B cell (primary cell): Measurements from ENCODE around the gene C3orf22. TPM values are rescaled to one million over a fixed set of nuclear protein-coding genes. Genes with fewer than 3 reads are reported as not detected.

Experiments used
- ATAC-seq: fragments of 200-7000 bp; cut with Tn5 transposase; one replicate; pipeline ENCODE4 v1.10.0; 2021; ENCODE audit warnings: low read depth, mild to moderate bottlenecking, moderate number of reproducible peaks, moderate library complexity
- CTCF ChIA-PET: fragments of 350-600 bp; sonication (Branson Sonifier 250); formaldehyde crosslinking; loops from one replicate; lab custom pipeline; 2021; ENCODE audit warnings: antibody characterized with exemption, inconsistent platforms; lab: Charles Lee
- POLR2A ChIA-PET: fragments of 350-600 bp; sonication (Branson Sonifier 250); formaldehyde crosslinking; loops from one replicate; lab custom pipeline; 2021; ENCODE audit warnings: antibody characterized with exemption; lab: Charles Lee
- DNase-seq: peaks from one replicate; pipeline ENCODE4 v3.0.0; 2013
- H2AFZ ChIP-seq: 2 replicates; pipeline ENCODE4 v1.6.1; 2012; ENCODE audit warnings: mild to moderate bottlenecking, low read depth, low read length; ENCODE audit not compliant: insufficient read depth, poor library complexity, severe bottlenecking
- H3K27ac ChIP-seq, 2 donors: 1 replicate in 1 of 2; 2 replicates in 1 of 2; pipeline ENCODE4 v1.5.1; 2012 to 2013; ENCODE audit warnings: low read length in 2 of 2, mild to moderate bottlenecking in 2 of 2, moderate library complexity in 1 of 2
- H3K27me3 ChIP-seq, 4 experiments: fragments of 200-600 bp in 1 of 4; sonication (generic) in 1 of 4; replicated peaks in 1 of 4; 1 replicate in 2 of 4; 2 replicates in 2 of 4; pipeline versions ENCODE4 v1.6.1 to v1.7.0; 2013 to 2016; ENCODE audit warnings: low read length in 3 of 4, mild to moderate bottlenecking in 2 of 4, mixed read lengths in 1 of 4, moderate library complexity in 1 of 4; ENCODE audit not compliant: insufficient read depth in 4 of 4, control insufficient read depth in 3 of 4; ENCODE audit errors: control extremely low read depth in 1 of 4
- H3K36me3 ChIP-seq, 2 experiments: replicated peaks in 1 of 2; 1 replicate in 1 of 2; 2 replicates in 1 of 2; pipeline versions ENCODE4 v1.6.1 to v1.7.1; 2013; ENCODE audit warnings: low read length in 1 of 2; ENCODE audit not compliant: insufficient read depth in 2 of 2, control insufficient read depth in 1 of 2; ENCODE audit errors: control extremely low read depth in 1 of 2, extremely low read depth in 1 of 2
- H3K4me1 ChIP-seq, 2 donors: fragments of 200-600 bp in 1 of 2; sonication (generic) in 1 of 2; 1 replicate in 1 of 2; 2 replicates in 1 of 2; pipeline versions ENCODE4 v1.5.1 to v1.6.1; 2013 to 2017; ENCODE audit warnings: low read length in 2 of 2; ENCODE audit not compliant: control insufficient read depth in 2 of 2, insufficient read depth in 2 of 2
- H3K4me2 ChIP-seq: replicated peaks from 2 replicates; pipeline ENCODE3; 2012; ENCODE audit warnings: mild to moderate bottlenecking, low read depth, low read length; ENCODE audit not compliant: poor library complexity, severe bottlenecking
- H3K4me3 ChIP-seq, 5 experiments: fragments of 200-600 bp in 1 of 5; sonication (generic) in 1 of 5; 1 replicate in 3 of 5; 2 replicates in 2 of 5; pipeline versions ENCODE4 v1.5.1 to v1.7.0; 2011 to 2016; ENCODE audit warnings: low read length in 4 of 5, mild to moderate bottlenecking in 4 of 5, low read depth in 2 of 5, control low read depth in 1 of 5, moderate library complexity in 1 of 5; ENCODE audit not compliant: insufficient read depth in 1 of 5; ENCODE audit errors: control extremely low read depth in 1 of 5, extremely low read depth in 1 of 5
- H3K79me2 ChIP-seq: fragments of 200-600 bp; sonication (generic); one replicate; pipeline ENCODE4 v1.6.0; 2016; ENCODE audit warnings: low read length; ENCODE audit not compliant: control insufficient read depth, insufficient read depth
- H3K9ac ChIP-seq: fragments of 200-600 bp; sonication (generic); 2 replicates; pipeline ENCODE4 v1.6.1; 2017; ENCODE audit warnings: mild to moderate bottlenecking, low read length, moderate library complexity
- H3K9me3 ChIP-seq, 3 donors: one replicate each; pipeline versions ENCODE4 v1.6.1 to v1.7.1; 2013; ENCODE audit warnings: low read length in 2 of 3; ENCODE audit not compliant: control insufficient read depth in 2 of 3, insufficient read depth in 1 of 3; ENCODE audit errors: control extremely low read depth in 1 of 3
- H4K20me1 ChIP-seq: 2 replicates; pipeline ENCODE4 v1.6.0; 2012; ENCODE audit warnings: mild to moderate bottlenecking, low read length; ENCODE audit not compliant: insufficient read depth, control insufficient read depth, poor library complexity, severe bottlenecking
- H3K27ac Mint-ChIP-seq: one replicate; pipeline ENCODE4 v1.8.0; 2021; ENCODE audit warnings: mixed read lengths
- H3K27me3 Mint-ChIP-seq: one replicate; pipeline ENCODE4 v1.8.0; 2021; ENCODE audit warnings: mixed read lengths
- H3K4me1 Mint-ChIP-seq: one replicate; pipeline ENCODE4 v1.8.0; 2021; ENCODE audit warnings: mixed read lengths
- H3K4me3 Mint-ChIP-seq: one replicate; pipeline ENCODE4 v1.8.0; 2021; ENCODE audit warnings: mixed read lengths
- H3K9me3 Mint-ChIP-seq: one replicate; pipeline ENCODE4 v1.8.0; 2022; ENCODE audit warnings: mixed read lengths; ENCODE audit not compliant: insufficient read depth
- EZH2 ChIP-seq: IDR thresholded peaks from 2 replicates; pipeline ENCODE4 v1.6.1; 2012; ENCODE audit warnings: borderline replicate concordance, low read depth, mild to moderate bottlenecking, moderate library complexity, low read length; ENCODE audit not compliant: insufficient read depth, poor library complexity, severe bottlenecking
- WGBS: methylation state at CpG from one replicate; pipeline ENCODE4 v1.1.5; 2013; ENCODE audit warnings: missing lambda C conversion rate; ENCODE audit not compliant: insufficient coverage; 5-methylcytosine and 5-hydroxymethylcytosine counted together
- intact Hi-C: fragments of 100-400 bp; cut with micrococcal nuclease; formaldehyde crosslinking; loops from one replicate; pipeline ENCODE4 v1.10.0; 2022
- polyA plus RNA-seq: library from polyadenylated mRNA; depleted of rRNA; stranded (reverse); fragments of >200 nt; gene quantifications from 2 replicates; pipeline ENCODE4 v1.2.3, GENCODE V29; 2012
- total RNA-seq, 2 donors: library from RNA; stranded (reverse); fragments of 120-200 nt in 1 of 2; gene quantifications; 1 replicate in 1 of 2; 2 replicates in 1 of 2; pipeline versions ENCODE4 v1.2.3 to v1.2.4, GENCODE V29; 2013 to 2022
- TF ChIP-seq, protein P1 (sequence below): fragments of 200-600 bp; IDR thresholded peaks from one replicate; pipeline ENCODE4 v1.8.0; 2022; ENCODE audit warnings: antibody characterized with exemption, mild to moderate bottlenecking

Gene C3orf22
- total and polyA plus RNA-seq, 2 donors (not counting 1 experiment from before 2014, with no cell fraction given), result not detected

DNA sequence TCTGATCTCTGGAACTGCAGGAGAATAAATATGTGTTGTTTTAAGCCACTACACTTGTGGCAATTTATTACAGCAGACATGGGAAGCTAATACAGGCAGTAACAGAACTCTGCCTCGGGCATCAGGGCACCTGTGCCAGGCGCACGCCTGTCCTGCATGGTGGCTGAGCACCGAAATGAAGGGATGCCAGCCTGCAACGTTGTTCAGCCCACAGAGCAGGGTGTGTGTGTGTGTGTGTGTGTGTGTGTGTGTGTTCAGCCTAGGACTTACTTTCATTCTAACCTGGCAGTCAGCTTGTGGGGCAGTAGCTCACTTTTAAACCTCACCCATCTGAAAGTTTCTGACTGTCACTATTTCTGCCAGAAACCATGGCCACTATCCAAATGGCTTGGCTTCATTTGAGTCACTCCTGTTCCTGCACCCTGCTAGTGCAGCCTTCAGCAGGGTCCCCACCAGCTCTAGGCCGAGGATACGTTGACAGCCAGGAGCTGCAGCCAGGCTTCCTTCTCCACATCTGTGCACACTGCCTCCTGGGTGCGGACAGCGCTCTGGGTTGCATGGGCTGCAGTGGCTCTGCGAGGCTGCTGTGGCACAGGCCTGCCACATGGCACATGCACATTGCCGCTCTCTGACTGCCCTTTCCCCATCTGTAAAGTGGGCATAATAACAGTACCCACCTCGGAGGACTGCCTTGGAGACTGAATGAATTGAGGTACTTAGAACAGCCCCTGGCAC is 45.6 kb downstream of the C3orf22 start:
- no peak overlapping the region for H3K4me2 ChIP-seq
- POLR2A ChIA-PET, result interaction anchor here (0.7 kb wide), 1 partner anchor 1034 kb away, joined by 3 read pairs; no protein-coding TSS in a partner anchor
- no peaks in the 10 kb centered on the region for H3K4me1 Mint-ChIP-seq
- no peak overlapping the region for H3K9ac ChIP-seq
- no peaks in the 10 kb centered on the region for H3K79me2 ChIP-seq
- CTCF ChIA-PET, result interaction anchor here (1.7 kb wide), 1 partner anchor 9 kb away, joined by 7 read pairs; no protein-coding TSS in a partner anchor
- H3K27ac Mint-ChIP-seq, result no peak overlapping the region
- H3K36me3 ChIP-seq, result no peaks in the 10 kb centered on the region
- no peaks in the 10 kb centered on the region for H3K27me3 ChIP-seq
- H3K9me3 Mint-ChIP-seq, result no peaks in the 10 kb centered on the region
- no peak for TF ChIP-seq EZH2
- TF ChIP-seq, protein P1, sequence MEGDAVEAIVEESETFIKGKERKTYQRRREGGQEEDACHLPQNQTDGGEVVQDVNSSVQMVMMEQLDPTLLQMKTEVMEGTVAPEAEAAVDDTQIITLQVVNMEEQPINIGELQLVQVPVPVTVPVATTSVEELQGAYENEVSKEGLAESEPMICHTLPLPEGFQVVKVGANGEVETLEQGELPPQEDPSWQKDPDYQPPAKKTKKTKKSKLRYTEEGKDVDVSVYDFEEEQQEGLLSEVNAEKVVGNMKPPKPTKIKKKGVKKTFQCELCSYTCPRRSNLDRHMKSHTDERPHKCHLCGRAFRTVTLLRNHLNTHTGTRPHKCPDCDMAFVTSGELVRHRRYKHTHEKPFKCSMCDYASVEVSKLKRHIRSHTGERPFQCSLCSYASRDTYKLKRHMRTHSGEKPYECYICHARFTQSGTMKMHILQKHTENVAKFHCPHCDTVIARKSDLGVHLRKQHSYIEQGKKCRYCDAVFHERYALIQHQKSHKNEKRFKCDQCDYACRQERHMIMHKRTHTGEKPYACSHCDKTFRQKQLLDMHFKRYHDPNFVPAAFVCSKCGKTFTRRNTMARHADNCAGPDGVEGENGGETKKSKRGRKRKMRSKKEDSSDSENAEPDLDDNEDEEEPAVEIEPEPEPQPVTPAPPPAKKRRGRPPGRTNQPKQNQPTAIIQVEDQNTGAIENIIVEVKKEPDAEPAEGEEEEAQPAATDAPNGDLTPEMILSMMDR, result no peak
- H3K4me3 Mint-ChIP-seq, result no peak overlapping the region
- no peak overlapping the region for H3K27ac ChIP-seq
- intact Hi-C loops, result no loop called here
- 83% methylated on average over 8 of the region's 12 CpGs for WGBS
- no peaks in the 10 kb centered on the region for H3K9me3 ChIP-seq
- H3K4me1 ChIP-seq, result no peaks in the 10 kb centered on the region
- no peak overlapping the region for H3K4me3 ChIP-seq
- ATAC-seq (no peak), DNase-seq (no peak)
- H4K20me1 ChIP-seq, result no peaks in the 10 kb centered on the region
- H2AFZ ChIP-seq, result no peak overlapping the region
- no peaks in the 10 kb centered on the region for H3K27me3 Mint-ChIP-seq

DNA sequence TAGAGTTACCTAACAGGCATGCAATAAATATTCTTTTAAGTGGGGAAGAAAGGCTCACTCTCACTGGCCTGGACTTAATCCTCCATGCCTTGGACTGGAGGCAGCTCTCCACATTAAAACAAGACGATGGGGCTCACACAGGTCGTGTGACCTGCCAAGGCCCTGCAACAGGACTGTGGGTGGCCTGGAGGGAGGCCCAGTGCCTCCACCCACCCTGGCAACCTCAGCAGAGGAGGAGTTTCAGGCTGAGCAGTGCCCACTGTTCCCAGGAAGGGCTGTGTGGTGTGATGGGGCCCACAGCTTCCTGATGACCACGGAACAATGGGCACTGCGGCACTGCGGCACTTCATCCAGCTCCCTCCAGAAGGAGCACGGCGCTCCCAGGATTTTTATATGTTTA is 46.7 kb downstream of the C3orf22 start:
- no peak overlapping the region for H2AFZ ChIP-seq
- H3K4me2 ChIP-seq, result no peak overlapping the region
- TF ChIP-seq EZH2, result no peak
- TF ChIP-seq, protein P1, result no peak
- WGBS, result 82% methylated on average over 7 of the region's 7 CpGs
- no peak overlapping the region for H3K27ac Mint-ChIP-seq
- ChIA-PET POLR2A (no interaction called here), CTCF (interaction anchor here (1.7 kb wide), 1 partner anchor 10 kb away, joined by 7 read pairs; no protein-coding TSS in a partner anchor)
- H3K36me3 ChIP-seq, result no peaks in the 10 kb centered on the region
- H3K4me1 ChIP-seq, result no peaks in the 10 kb centered on the region
- no peaks in the 10 kb centered on the region for H3K27me3 ChIP-seq
- DNase-seq, result no peak
- no peaks in the 10 kb centered on the region for H3K4me1 Mint-ChIP-seq
- no peaks in the 10 kb centered on the region for H3K27me3 Mint-ChIP-seq
- H4K20me1 ChIP-seq, result no peaks in the 10 kb centered on the region
- H3K4me3 Mint-ChIP-seq, result no peak overlapping the region
- intact Hi-C loops, result no loop called here
- H3K9me3 ChIP-seq, result no peaks in the 10 kb centered on the region
- ATAC-seq, result no peak
- no peaks in the 10 kb centered on the region for H3K9me3 Mint-ChIP-seq
- H3K9ac ChIP-seq, result no peak overlapping the region
- H3K4me3 ChIP-seq, result no peak overlapping the region
- no peaks in the 10 kb centered on the region for H3K79me2 ChIP-seq
- no peak overlapping the region for H3K27ac ChIP-seq
